Gastrocnemius medialis (tissue), 4 donors: ENCODE data around the gene PPM1D. TPM values are rescaled to one million over a fixed set of nuclear protein-coding genes. Genes with fewer than 3 reads are reported as not detected.
A peak's percentile ranks its signal among the peaks of the same experiment; 100 is the strongest.

Experiments used
- ATAC-seq, 2 donors: fragments of 150-250 bp; one replicate each; pipeline ENCODE4 v1.9.1; 2016
- DNase-seq, 2 donors: peaks; one replicate each; pipeline ENCODE4 v3.0.0-alpha.2; 2019
- H3K27ac ChIP-seq, 4 donors: fragments of 200-600 bp; sonication (generic); 1 replicate in 1 of 4; 2 replicates in 3 of 4; pipeline ENCODE4 v1.5.1; 2016 to 2018; ENCODE audit warnings: mild to moderate bottlenecking in 2 of 4, moderate library complexity in 1 of 4
- H3K27me3 ChIP-seq, 3 donors: fragments of 200-600 bp; sonication (generic) in 2 of 3; 1 replicate in 1 of 3; 2 replicates in 2 of 3; pipeline versions ENCODE4 v1.5.1 to v1.6.0; 2016 to 2019; ENCODE audit warnings: mild to moderate bottlenecking in 1 of 3, moderate library complexity in 1 of 3
- H3K36me3 ChIP-seq, 2 donors: fragments of 200-600 bp; sonication (generic) in 1 of 2; one replicate each; pipeline ENCODE4 v1.5.1; 2017 to 2018
- H3K4me1 ChIP-seq, 2 donors: fragments of 200-600 bp; sonication (generic) in 1 of 2; one replicate each; pipeline ENCODE4 v1.5.1; 2016 to 2017; ENCODE audit warnings: mild to moderate bottlenecking in 2 of 2
- H3K4me3 ChIP-seq, 4 donors: fragments of 200-600 bp; sonication (generic) in 3 of 4; 1 replicate in 1 of 4; 2 replicates in 3 of 4; pipeline ENCODE4 v1.5.1; 2016 to 2019; ENCODE audit warnings: mild to moderate bottlenecking in 2 of 4
- H3K9me3 ChIP-seq, 3 donors: fragments of 200-600 bp; sonication (generic) in 2 of 3; 1 replicate in 1 of 3; 2 replicates in 2 of 3; pipeline ENCODE4 v1.5.1; 2016 to 2019
- POLR2A ChIP-seq, 2 donors: fragments of 450-650 bp; IDR thresholded peaks; one replicate each; pipeline ENCODE4 v1.6.1; 2017; ENCODE audit warnings: antibody characterized with exemption in 2 of 2, mild to moderate bottlenecking in 2 of 2, moderate library complexity in 2 of 2
- in situ Hi-C, 4 donors: fragments of 200-750 bp; cut with MboI; loops; one replicate each; pipeline versions ENCODE4 v1.15.0 to v1.8.0; 2017; ENCODE audit warnings: low sequenced_read_pairs in 4 of 4
- intact Hi-C: fragments of 100-400 bp; cut with DNase I; formaldehyde crosslinking; loops from one replicate; pipeline ENCODE4 v1.15.1; 2023; ENCODE audit warnings: low total_unique reads
- total RNA-seq, 4 donors: library from RNA; depleted of rRNA; stranded (reverse); fragments of >200 nt; gene quantifications; one replicate each; pipeline versions ENCODE4 v1.1.0 to v1.2.3, GENCODE V29; 2016
- TF ChIP-seq, protein P1 (sequence below), 5 experiments: fragments of 450-650 bp in 3 of 5; fragments of 200-600 bp in 2 of 5; sonication (generic) in 2 of 5; IDR thresholded peaks in 4 of 5; conservative IDR thresholded peaks in 1 of 5; 1 replicate in 4 of 5; 2 replicates in 1 of 5; pipeline ENCODE4 v1.5.1; 2016 to 2019; ENCODE audit warnings: antibody characterized with exemption in 5 of 5, mild to moderate bottlenecking in 3 of 5, moderate library complexity in 3 of 5

PPM1D gene
- total RNA-seq, 4 donors from 2014 or later = 4.6 to 11.4 (median 9.2) TPM

DNA sequence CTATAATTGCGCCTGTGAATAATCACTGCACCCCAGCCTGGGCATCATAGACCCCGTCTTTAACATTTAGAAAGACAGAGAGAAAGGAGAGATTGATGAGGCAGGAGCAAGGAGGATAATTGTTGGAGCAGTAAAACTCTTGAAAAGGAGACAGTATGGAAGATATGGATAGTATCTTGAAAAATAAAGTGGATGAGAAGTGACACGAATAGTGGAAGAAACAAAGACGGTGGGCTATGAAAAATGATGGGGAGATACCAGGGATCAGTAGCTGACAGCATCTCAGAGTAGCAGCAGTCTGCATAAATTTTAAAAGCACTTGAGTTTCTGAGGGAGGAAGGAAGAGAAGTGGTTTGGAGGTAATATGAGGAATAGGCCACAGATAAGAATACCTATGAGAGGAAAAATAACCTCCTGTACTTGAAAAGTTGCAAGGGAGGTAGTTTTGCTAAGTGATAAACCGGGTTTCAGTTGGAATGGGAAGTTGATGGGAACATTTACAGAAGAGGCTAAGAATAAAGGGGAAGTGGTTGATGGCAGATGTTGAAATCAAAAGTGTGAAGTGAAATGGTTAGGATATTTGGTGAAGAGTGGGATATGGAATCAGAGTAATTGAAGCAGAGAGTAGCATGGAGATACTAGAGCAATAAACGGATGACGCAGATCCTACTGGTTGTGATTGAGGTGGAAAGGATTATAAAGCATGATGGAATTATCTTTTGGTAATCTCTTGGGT is 1.8 kb upstream of the PPM1D start:
- Histone ChIP-seq H3K4me3 (no peak overlapping the region), H3K4me1 (peaks cover 15% of the 10 kb centered on the region in 2 donors), H3K27me3 (no peaks in the 10 kb centered on the region), H3K27ac (peak overlapping the region; percentile 95 to 98 (median 98)), H3K9me3 (no peaks in the 10 kb centered on the region), H3K36me3 (no peaks in the 10 kb centered on the region)
- DNase-seq (no peak), ATAC-seq (no peak)
- TF ChIP-seq POLR2A (IDR thresholded peaks at IDR 0.05) = no peak
- TF ChIP-seq, protein P1, sequence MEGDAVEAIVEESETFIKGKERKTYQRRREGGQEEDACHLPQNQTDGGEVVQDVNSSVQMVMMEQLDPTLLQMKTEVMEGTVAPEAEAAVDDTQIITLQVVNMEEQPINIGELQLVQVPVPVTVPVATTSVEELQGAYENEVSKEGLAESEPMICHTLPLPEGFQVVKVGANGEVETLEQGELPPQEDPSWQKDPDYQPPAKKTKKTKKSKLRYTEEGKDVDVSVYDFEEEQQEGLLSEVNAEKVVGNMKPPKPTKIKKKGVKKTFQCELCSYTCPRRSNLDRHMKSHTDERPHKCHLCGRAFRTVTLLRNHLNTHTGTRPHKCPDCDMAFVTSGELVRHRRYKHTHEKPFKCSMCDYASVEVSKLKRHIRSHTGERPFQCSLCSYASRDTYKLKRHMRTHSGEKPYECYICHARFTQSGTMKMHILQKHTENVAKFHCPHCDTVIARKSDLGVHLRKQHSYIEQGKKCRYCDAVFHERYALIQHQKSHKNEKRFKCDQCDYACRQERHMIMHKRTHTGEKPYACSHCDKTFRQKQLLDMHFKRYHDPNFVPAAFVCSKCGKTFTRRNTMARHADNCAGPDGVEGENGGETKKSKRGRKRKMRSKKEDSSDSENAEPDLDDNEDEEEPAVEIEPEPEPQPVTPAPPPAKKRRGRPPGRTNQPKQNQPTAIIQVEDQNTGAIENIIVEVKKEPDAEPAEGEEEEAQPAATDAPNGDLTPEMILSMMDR (IDR thresholded peaks at IDR 0.05 in 4 of 5, conservative IDR thresholded peaks at IDR 0.05 in 1 of 5) = no peak
- intact Hi-C loops = no loop called here
- in situ Hi-C loops = no loop called here

DNA sequence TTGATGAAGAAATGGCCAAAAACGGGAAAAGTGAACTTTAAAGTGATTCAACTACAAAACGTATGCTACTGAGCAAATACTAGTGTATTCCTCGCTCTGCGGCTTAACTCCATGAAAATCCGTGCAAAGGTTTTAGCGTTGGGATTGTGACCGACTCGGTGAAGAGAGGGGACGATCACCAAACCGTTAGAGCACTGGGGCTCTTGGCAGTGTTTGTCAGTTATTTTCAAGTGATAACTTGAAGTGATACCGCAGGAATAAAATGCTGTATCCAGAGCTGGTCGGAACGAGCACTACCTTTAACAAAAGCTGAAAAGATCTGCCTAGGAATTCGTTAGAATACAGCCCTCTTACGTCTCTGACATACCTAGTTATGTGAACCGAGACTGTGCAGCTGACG is 773 bp upstream of the PPM1D start:
- ATAC-seq = no peak
- Histone ChIP-seq H3K36me3 (no peaks in the 10 kb centered on the region), H3K4me3 (peak overlapping the region; percentile 87 to 96 (median 91)), H3K9me3 (no peaks in the 10 kb centered on the region), H3K27ac (peak overlapping the region; percentile 95 to 98 (median 98)), H3K4me1 (peaks cover 24% of the 10 kb centered on the region in 2 donors), H3K27me3 (no peaks in the 10 kb centered on the region)
- TF ChIP-seq POLR2A (IDR thresholded peaks at IDR 0.05) = no peak
- TF ChIP-seq, protein P1 (IDR thresholded peaks at IDR 0.05 in 4 of 5, conservative IDR thresholded peaks at IDR 0.05 in 1 of 5) = no peak
- DNase-seq = no peak
- in situ Hi-C loops (no loop called here), intact Hi-C loops (no loop called here)

DNA sequence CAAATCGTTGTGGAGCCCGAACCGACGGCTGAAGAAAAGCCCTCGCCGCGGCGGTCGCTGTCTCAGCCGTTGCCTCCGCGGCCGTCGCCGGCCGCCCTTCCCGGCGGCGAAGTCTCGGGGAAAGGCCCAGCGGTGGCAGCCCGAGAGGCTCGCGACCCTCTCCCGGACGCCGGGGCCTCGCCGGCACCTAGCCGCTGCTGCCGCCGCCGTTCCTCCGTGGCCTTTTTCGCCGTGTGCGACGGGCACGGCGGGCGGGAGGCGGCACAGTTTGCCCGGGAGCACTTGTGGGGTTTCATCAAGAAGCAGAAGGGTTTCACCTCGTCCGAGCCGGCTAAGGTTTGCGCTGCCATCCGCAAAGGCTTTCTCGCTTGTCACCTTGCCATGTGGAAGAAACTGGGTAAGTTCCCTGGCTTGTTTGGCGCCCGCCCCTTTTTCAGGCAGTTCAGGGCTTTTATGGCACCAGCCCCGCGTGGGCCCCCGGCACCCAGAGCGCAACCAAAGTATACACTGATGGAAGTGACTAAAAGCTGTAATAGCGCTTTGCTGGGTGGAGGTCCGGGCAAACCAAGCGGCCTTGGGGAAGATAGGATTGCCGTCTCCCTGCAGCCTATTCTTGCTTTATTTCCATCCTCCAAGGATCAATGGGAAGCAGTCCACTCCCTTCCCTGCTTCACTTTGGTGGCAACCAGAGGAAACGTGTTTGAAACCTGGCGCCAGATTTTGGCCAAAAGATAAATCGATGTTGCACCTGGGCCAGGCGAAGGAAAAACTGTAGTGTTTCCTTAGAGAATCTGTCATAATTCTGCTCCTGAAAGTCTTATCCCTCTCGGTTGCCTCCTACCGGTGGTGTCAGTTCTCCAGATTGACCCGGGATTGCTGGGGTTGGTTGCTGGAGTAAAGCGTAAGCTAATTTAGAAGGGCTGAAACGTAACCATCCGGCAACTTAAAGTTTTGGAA is 775 bp downstream of the PPM1D start:
- TF ChIP-seq, protein P1 (IDR thresholded peaks at IDR 0.05 in 4 of 5, conservative IDR thresholded peaks at IDR 0.05 in 1 of 5) = peak; percentile 65 to 84 (median 70)
- TF ChIP-seq POLR2A (IDR thresholded peaks at IDR 0.05) = peak; percentile 15 to 22
- H3K27ac ChIP-seq = peak overlapping the region; percentile 95 to 98 (median 98)
- peaks cover 33 to 39% of the 10 kb centered on the region in 2 donors for H3K4me1 ChIP-seq
- H3K36me3 ChIP-seq = no peaks in the 10 kb centered on the region
- no peaks in the 10 kb centered on the region for H3K9me3 ChIP-seq
- in situ Hi-C loops = no loop called here
- H3K4me3 ChIP-seq = peak overlapping the region; percentile 87 to 96 (median 91)
- ATAC-seq (peak; percentile 56 to 64), DNase-seq (peak; percentile 57 to 75)
- H3K27me3 ChIP-seq = no peaks in the 10 kb centered on the region
- intact Hi-C loops = loop anchor here (1.0 to 2.0 kb wide), 5 partner anchors 24 to 76 kb away; partner anchors contain the start of genes APPBP2 and BCAS3

DNA sequence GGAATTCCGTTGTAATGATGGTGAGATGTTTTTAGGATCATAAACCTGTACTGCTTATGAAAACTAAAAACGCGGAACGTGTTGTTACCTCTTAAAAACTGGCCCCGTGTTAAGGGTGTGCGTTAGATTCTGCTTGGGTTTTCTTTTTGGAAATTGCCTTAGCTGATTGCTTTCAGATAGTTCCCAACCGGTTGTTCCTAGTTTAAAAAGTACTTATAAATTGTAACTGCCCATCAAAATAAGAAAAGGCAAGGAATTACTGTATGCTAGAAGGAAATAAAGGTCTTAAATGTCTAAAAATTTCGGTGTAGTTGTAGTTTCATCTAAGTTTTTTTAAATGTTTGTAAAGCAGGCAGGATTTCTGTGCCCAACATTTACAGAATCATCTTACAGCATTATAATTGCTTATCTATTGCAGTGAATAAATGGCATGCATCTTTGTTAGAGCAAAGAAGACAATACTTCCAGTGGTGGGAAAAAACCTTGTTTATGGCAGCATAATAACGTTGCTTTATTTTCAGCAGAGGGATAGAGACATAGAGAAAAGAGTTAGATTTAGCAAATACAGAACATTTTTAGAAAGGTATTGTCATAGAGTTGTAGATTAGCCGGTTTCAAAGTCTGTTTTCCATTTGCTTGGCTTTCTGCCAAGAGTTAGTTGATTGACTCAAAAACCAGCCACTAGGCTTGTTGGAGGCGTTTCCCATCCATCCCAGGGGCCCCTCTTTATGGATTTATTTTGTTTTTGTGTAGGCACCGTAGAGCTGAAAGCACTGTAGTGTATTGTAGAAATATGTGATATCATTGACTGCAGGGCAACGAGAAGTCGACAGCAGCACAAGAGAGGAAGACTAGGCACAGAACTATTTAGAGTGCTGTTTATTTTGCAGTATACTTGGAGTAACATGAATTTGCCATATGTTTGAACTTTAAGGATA is 1.7 kb downstream of the PPM1D start:
- DNase-seq (peak in 1 of 2 donors; percentile 25), ATAC-seq (no peak)
- in situ Hi-C loops (no loop called here), intact Hi-C loops (loop anchor here (2.0 kb wide), 3 partner anchors 25 to 75 kb away; partner anchors contain the start of gene BCAS3)
- Histone ChIP-seq H3K4me1 (peaks cover 38 to 39% of the 10 kb centered on the region in 2 donors), H3K9me3 (no peaks in the 10 kb centered on the region), H3K27me3 (no peaks in the 10 kb centered on the region), H3K36me3 (no peaks in the 10 kb centered on the region), H3K4me3 (peak overlapping the region; percentile 87 to 96 (median 91)), H3K27ac (peak overlapping the region; percentile 95 to 98 (median 98))
- TF ChIP-seq, protein P1 (IDR thresholded peaks at IDR 0.05 in 4 of 5, conservative IDR thresholded peaks at IDR 0.05 in 1 of 5) = peak in 2 of 5 experiments; percentile 9 to 10
- TF ChIP-seq POLR2A (IDR thresholded peaks at IDR 0.05) = no peak
